Urinary bladder (tissue), 4 donors: ENCODE measurements around the gene BTG4. TPM values are rescaled to one million over a fixed set of nuclear protein-coding genes. Genes with fewer than 3 reads are reported as not detected.

Source experiments
- DNase-seq: peaks from one replicate; pipeline ENCODE4 v3.0.0-alpha.2; 2015; ENCODE audit errors: extremely low spot score
- H3K27ac ChIP-seq: one replicate; pipeline ENCODE4 v1.5.1; 2013; ENCODE audit warnings: low read depth, mild to moderate bottlenecking, moderate library complexity
- H3K36me3 ChIP-seq: one replicate; pipeline ENCODE4 v1.6.1; 2013; ENCODE audit warnings: mild to moderate bottlenecking, moderate library complexity; ENCODE audit not compliant: insufficient read depth
- H3K4me1 ChIP-seq: one replicate; pipeline ENCODE4 v1.6.1; 2013; ENCODE audit warnings: mild to moderate bottlenecking, moderate library complexity; ENCODE audit not compliant: insufficient read depth
- H3K4me3 ChIP-seq: one replicate; pipeline ENCODE4 v1.5.1; 2013; ENCODE audit warnings: low read depth, low read length
- WGBS: extraction: QIAGEN DNeasy Blood & Tissue Kit; methylation state at CpG from one replicate; pipeline ENCODE4 v1.1.7; 2013; 5-methylcytosine and 5-hydroxymethylcytosine counted together
- polyA plus RNA-seq: library from polyadenylated mRNA; stranded (reverse); fragments of 200-250 nt; gene quantifications from one replicate; pipeline ENCODE4 v1.2.3, GENCODE V29; 2013
- total RNA-seq: library from RNA; depleted of rRNA; stranded (reverse); fragments of >200 nt; gene quantifications from one replicate; pipeline ENCODE4 v1.2.3, GENCODE V29; 2014
- donor health status: healthy with polysubstance abuse.
- donor health status: healthy.

BTG4 gene
- total and polyA plus RNA-seq, 2 donors = not detected

DNA sequence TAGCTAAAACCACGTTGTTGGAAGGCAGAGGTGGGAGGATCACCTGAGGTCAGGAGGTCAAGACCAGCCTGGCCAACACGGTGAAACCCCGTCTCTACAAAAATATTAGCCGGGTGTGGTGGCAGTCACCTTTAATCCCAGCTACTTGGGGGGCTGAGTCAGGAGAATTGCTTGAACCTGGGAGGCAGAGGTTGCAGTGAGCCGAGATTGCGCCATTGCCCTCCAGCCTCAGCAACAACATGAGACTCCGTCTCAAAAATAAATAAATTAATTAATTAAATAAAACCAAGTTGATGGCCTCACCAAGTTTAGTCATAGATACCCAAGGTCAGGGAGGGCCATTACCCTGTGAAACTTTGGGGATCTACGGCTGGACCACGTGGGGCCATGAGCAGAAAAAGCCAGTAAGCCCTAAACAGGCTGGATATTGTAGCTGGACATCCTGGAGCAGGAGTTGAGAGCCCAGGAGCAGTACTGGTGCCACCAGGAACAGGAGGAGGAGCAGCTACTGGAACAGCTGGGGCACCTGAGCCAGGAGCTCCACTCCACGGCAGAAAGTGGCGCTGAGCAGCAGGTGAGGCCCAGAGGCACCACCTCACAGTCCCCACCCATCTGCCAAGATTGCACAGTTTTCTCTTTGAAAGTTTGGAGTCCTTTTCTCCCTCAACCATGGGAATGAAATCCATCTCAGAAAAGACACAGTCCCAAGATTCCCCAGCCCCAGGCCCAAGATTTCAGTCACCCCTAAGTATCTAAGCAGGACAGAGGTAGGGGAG, 50.5 kb downstream of the BTG4 start:
- WGBS = 89% methylated on average over 11 of the region's 11 CpGs
- no peak for DNase-seq

DNA sequence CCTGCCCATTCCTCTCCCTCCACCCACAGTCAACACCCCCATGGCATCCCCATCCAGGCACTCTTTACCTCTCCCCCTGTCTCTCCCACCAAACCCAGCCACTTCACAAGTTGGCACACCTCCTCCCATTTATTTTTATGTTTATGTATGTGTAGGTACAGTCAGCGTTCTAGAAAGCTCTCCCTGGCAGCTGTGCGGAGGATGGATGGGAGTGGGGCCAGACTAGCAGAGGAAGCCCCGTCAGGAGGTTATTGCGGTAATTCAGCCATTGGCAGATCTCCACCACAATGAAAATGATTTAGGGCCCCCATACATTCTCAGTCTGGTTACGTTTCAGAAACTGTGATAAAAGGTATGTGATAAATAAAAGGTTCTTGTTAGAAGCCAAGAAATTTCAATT, 51.3 kb downstream of the BTG4 start:
- peak; percentile 52 for DNase-seq
- H3K4me3 ChIP-seq = no peak overlapping the region
- 17% methylated on average over 5 of the region's 5 CpGs for WGBS
- H3K36me3 ChIP-seq = no peaks in the 10 kb centered on the region
- H3K4me1 ChIP-seq = no peaks in the 10 kb centered on the region
- no peak overlapping the region for H3K27ac ChIP-seq

More for the DNA sequence above, 50.5 kb downstream of the BTG4 start:
- H3K27ac ChIP-seq = no peak overlapping the region
- no peaks in the 10 kb centered on the region for H3K36me3 ChIP-seq
- H3K4me3 ChIP-seq = no peak overlapping the region
- no peaks in the 10 kb centered on the region for H3K4me1 ChIP-seq

DNA sequence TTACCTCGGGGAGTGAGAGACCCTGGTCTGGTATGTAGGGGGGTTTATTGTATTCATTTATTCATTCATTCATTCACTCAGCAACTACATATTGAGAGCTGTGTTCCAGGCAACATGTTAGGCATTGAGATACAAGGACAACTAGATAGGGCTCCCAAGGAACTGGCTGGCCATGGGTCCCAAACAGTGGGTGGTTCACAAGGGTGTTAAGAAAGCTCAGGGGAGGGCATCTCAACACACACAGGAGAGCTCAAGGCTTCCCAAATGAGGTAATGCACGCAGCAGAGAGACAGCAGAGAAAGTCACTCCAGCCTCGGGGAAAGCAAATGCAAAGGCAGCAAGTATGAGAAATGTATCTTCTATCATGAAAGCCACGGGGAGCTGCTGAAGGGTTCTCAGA, 51.8 kb downstream of the BTG4 start:
- DNase-seq = no peak
- 66% methylated on average over 4 of the region's 4 CpGs for WGBS
- Histone ChIP-seq H3K4me1 (no peaks in the 10 kb centered on the region), H3K4me3 (no peak overlapping the region), H3K27ac (no peak overlapping the region), H3K36me3 (no peaks in the 10 kb centered on the region)

DNA sequence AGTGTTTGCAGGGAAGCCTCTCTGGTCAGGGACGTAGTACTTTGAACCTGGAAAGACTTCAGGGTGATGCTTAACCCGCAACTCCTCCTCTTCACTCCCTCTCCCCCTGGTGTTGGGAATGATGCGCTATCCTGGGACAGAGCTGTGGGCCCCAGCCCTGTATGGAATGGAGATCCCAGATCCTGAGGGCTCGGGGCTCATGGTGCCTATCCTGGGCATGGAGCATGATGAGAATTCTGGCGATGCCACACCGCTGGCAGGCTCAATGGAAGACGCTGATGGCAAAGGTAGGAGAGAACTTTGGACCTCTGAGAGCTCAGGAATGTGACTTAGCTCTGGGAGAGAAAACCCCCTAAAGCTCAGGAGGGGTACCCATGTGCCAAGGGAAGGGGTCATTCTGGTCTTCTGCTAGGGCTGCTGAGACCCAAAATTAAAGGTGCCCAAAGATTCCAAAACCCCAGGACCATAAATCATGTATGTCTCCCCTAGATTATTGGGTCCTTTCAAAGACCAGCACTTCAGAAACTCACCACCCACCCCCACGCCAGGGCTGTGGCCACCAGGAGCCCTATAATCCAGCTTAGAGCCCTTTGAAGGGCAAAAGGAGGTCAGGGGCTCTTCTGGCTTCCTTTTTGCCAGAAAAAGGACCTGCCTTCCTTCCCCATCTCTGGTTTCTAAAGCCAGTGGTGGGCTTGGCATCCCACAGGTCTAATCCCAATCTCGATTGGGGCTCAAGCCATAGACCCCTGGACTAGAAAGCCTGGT, 52.5 kb downstream of the BTG4 start:
- DNase-seq = no peak
- 91% methylated on average over 9 of the region's 9 CpGs for WGBS

DNA sequence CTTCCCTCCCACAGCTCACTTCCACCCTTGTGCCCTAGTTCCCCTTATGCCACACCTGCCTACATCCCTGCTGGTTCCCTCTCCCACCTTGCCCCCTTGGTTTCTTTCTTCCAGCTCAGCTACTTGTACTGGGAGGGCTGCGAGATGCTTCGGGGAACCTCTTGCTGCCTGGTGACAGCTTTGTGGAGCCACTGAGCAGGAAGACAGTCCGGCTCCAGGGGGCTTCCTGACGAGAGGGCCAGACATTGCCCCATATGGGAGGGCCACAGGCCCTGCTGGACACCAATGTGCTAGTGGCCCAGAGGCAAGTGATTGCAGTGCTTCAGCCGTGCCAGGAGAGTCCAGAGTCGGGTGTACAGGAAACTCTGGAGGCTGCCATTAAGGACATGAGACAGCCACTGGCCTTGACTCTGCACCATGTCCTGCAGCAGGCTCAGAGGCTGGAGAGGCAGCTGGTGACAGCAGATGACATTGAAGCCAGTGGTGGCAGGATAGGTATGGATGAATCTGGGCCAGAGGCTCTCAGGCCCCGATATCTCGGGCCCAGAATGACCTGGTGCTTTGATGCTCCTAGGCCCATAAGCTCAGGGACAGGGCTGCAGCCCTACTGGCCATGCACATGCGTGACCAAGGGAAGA, 54.3 kb downstream of the BTG4 start:
- Histone ChIP-seq H3K4me3 (no peak overlapping the region), H3K36me3 (no peaks in the 10 kb centered on the region), H3K27ac (no peak overlapping the region), H3K4me1 (no peaks in the 10 kb centered on the region)
- 91% methylated on average over 9 of the region's 9 CpGs for WGBS
- DNase-seq = no peak

More for the DNA sequence above, 52.5 kb downstream of the BTG4 start:
- H3K36me3 ChIP-seq = no peaks in the 10 kb centered on the region
- H3K4me3 ChIP-seq = no peak overlapping the region
- H3K27ac ChIP-seq = no peak overlapping the region
- H3K4me1 ChIP-seq = no peaks in the 10 kb centered on the region

DNA sequence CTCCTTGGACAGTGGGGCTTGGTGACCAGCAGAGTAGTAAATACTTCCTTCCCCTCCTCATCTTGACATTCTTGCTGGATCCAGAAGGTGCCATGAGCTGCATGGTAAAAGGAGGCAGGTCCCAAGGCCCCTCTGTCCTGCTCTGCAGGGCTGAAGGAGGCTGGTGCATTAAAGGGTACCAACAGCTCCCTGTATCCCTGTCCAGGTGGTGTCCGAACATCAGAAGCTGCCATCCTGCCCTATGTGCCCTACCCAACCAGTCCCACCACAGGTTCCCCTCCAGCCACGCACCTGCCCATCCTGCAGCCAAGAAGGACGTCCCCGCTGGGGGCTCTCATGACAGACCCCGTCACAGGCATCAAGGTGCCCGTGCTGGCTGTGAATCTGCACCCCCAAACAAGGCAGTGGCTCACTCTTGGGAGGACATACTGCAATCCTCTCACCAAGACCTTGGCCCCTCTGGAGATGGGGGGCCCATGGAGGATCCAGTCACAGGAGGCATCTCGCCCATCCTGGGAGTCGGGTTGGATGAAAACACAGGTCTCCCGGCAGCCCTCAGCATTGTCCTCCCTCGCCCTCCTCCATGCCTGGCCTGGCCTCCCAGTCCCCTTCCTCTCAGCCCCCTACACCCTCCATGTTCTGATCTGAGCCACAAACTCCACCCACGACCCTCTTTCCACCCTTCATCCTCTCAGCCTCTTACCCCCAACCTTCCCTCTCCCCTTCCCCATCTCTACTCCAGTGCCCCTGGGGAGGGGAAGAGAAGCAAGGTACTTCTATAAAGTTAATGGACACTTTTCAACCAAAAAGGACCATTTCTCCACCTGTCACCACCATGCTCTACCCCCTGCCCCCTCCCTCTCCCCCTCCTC, 55.1 kb downstream of the BTG4 start:
- Histone ChIP-seq H3K27ac (no peak overlapping the region), H3K4me3 (no peak overlapping the region), H3K36me3 (no peaks in the 10 kb centered on the region), H3K4me1 (no peaks in the 10 kb centered on the region)
- 86% methylated on average over 11 of the region's 11 CpGs for WGBS
- no peak for DNase-seq

DNA sequence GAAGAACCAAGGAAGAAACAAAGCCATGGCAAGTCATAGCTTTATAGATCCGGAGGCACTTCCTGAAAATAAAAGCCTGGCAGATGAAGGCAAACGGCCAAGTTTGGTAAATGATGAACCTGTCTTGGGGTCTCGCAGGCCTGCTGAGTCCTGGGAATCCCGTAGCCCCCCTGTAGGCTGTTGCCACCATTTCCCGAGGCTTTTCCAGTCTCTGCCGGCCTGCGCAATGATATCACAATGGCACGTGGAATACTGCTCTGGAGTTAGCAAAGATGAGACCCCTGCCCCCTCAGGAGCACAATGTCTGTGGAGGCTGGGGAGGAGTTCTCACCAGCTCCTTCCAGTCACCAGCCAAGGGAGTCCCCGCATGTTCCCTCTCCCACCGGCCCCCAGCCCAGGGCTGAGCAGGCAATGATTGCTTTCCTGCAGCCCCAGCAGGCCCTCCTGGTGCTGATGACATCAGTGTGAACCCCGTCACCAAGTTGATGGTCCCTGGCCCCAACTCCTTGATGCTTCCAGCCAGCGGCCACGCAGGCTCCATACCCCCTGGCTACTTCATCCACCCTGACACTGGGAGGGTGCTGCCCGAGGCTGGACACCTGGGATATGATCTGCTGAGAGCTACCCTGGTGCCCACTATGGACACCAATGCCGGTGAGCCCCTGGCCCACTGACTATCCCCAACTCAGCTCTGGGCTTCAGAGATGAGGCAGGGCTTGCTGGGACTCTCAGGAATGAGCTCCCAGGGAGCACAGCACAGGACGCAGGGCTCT, 55.9 kb downstream of the BTG4 start:
- Histone ChIP-seq H3K4me1 (no peaks in the 10 kb centered on the region), H3K27ac (no peak overlapping the region), H3K36me3 (no peaks in the 10 kb centered on the region), H3K4me3 (no peak overlapping the region)
- 89% methylated on average over 16 of the region's 16 CpGs for WGBS
- no peak for DNase-seq

DNA sequence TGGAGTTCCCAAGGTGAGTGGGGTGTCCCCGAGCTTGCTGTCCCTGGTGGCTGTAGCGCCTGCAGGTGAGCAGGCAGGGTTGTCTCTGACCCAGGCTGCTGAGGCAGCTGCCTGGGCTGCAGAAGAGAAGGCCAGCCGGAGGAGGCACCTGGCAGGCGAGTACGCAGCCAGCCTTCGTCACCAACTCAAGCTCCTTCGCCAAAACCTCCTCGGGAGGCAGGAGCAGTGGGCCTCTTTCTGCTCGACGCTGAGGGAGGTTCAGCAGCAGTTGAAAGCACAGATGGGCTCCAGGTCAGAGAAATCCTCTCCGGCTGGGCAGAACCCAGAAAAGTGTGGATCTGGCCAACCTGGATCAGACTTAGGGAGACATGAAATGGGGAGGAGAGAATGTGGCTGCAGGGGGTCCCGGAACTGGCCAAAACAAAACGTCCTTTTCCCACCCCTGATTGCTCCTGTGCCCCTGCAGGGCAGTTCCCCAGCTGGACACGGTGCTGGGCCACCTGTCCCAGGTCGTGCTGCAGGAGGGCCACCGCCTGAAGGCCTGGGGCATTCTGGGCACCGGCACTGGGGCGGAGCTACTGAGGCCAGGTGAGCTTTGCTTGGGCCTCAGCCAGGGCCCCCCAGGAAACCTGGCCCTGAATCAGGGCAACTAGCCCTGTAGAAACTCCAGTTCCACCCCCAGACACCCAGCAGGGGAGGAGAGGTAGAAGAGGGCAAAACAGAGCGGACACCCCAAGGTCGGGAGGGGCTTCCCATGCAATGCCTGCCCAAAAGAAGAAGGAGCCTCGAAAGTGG, 56.7 kb downstream of the BTG4 start:
- no peaks in the 10 kb centered on the region for H3K4me1 ChIP-seq
- 79% methylated on average over 21 of the region's 21 CpGs for WGBS
- DNase-seq = no peak
- no peaks in the 10 kb centered on the region for H3K36me3 ChIP-seq
- H3K4me3 ChIP-seq = no peak overlapping the region
- no peak overlapping the region for H3K27ac ChIP-seq

DNA sequence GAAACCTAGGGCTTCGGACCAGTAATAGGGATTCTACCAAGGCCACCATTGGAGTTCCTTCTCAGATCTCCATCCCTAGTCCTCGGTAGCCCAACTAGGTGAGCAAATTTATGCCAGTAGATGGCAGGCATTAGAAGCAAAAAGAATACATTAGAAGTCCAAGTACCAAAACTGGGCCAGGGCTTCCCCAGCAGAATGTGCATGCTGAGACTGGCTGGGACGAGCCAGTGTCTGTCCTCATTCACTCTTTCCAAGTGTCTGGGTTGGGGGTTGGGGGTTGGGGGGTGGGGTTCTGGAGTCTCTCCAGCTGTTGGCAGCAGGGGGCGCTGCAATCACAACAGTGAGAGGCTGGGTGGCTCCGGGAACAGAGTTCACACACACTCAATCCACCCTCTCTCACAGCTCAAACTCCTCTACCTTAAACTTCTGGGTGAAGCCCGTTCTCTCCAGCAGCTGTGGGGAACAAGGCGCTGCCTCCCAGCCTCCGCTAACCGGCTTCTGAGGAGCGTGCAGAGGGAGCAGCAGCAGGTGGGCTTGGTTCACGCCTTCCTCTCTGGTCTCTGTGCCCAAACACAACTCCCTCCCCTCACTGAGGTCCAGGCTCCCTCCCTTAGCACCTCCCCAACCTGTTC, 57.5 kb downstream of the BTG4 start:
- H3K4me3 ChIP-seq = no peak overlapping the region
- H3K4me1 ChIP-seq = no peaks in the 10 kb centered on the region
- no peaks in the 10 kb centered on the region for H3K36me3 ChIP-seq
- DNase-seq = no peak
- 54% methylated on average over 11 of the region's 11 CpGs for WGBS
- H3K27ac ChIP-seq = no peak overlapping the region

DNA sequence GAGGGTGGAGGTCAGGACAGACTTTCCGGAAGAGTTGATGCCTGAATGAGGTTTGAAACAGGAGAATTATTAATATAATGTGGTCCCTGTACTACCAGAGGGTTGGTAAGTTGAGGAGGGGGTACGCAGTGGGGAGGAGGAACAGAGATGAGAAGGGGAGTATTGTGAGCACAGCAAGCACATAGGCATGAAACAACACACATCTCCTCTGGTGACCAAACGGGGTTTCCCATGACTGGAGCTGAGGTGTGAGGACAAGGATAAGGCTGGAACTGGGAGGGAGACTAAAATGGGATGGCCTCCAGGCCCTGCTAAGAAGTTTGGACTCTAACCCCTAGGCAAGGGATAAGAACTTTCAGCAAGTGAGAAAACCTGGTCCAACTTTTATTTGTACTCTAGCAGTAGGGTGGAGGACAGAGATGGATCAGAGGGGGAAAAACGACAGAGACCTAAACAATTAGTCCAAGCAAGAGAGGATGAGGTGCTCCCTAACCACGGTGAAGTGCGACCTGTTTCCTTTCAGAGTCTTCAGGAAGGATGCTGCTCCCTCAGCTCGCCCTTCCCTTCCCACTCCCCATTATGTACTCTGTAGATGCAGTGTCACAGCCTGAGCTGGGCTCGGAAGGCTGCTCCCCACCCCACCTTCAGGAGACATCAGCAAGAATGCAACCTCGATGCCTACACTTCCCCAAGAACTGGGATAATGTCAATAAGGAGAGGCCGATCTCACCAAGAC, 59.2 kb downstream of the BTG4 start:
- no peak overlapping the region for H3K4me3 ChIP-seq
- H3K4me1 ChIP-seq = no peaks in the 10 kb centered on the region
- H3K36me3 ChIP-seq = no peaks in the 10 kb centered on the region
- H3K27ac ChIP-seq = no peak overlapping the region
- 68% methylated on average over 10 of the region's 10 CpGs for WGBS
- no peak for DNase-seq

DNA sequence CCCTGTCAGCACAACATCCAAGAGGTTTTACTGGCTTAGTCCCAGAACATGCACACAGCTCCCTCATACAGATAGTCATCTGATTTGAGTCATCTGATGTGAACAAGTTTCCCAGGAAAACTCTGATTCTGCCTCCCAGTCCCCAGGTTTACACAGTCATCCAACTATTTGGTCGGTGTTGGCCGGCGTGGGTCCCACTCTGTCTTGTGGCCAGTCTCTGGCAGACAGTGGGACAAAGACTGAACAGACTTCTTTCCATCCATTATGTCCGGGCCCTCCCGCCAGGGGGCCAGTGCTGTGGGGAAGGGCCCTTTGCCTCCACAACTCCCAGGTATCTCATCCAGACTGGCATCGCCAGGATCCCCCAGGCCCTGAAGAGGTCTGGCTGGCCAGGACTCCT, 60.0 kb downstream of the BTG4 start:
- H3K36me3 ChIP-seq = no peaks in the 10 kb centered on the region
- no peaks in the 10 kb centered on the region for H3K4me1 ChIP-seq
- no peak overlapping the region for H3K27ac ChIP-seq
- 92% methylated on average over 6 of the region's 6 CpGs for WGBS
- no peak overlapping the region for H3K4me3 ChIP-seq
- no peak for DNase-seq
